ENCODE measurements around the gene MC2R.

MC2R gene

GRCh38 chr18:13892098-13892497 lies 23.2 kb downstream of the MC2R start:
- POLR2A ChIA-PET = no interaction called here
- DNase-seq (ENCODE audit: extremely low spot score) = no peak
- CTCF ChIA-PET = no interaction called here
- no peak for TF ChIP-seq ARNT (IDR thresholded peaks at IDR 0.05)
- no peak for TF ChIP-seq ZNF384 (IDR thresholded peaks at IDR 0.05)
- no peak for TF ChIP-seq ELF4 (IDR thresholded peaks at IDR 0.05)
- TF ChIP-seq L3MBTL2 (conservative IDR thresholded peaks at IDR 0.05) = no peak
- no peak for TF ChIP-seq FOXA1 (IDR thresholded peaks at IDR 0.05)
- TF ChIP-seq FOXK2 (IDR thresholded peaks at IDR 0.05) = no peak
- TF ChIP-seq NFRKB (IDR thresholded peaks at IDR 0.05) = no peak
- no peak for TF ChIP-seq FOXM1 (IDR thresholded peaks at IDR 0.05; ENCODE audit: borderline replicate concordance)
- TF ChIP-seq SP1 (IDR thresholded peaks at IDR 0.05) = no peak
- no peak for TF ChIP-seq TARDBP (IDR thresholded peaks at IDR 0.05)
- TF ChIP-seq BHLHE40 (IDR thresholded peaks at IDR 0.05; ENCODE audit: borderline replicate concordance) = no peak
- TF ChIP-seq SUZ12 (IDR thresholded peaks at IDR 0.05) = no peak
- TF ChIP-seq HDGF (IDR thresholded peaks at IDR 0.05; ENCODE audit: borderline replicate concordance) = no peak
- TF ChIP-seq CTBP1 (IDR thresholded peaks at IDR 0.05; ENCODE audit: borderline replicate concordance) = no peak
- TF ChIP-seq LEF1 (IDR thresholded peaks at IDR 0.05; ENCODE audit: borderline replicate concordance) = no peak
- TF ChIP-seq, protein P1, sequence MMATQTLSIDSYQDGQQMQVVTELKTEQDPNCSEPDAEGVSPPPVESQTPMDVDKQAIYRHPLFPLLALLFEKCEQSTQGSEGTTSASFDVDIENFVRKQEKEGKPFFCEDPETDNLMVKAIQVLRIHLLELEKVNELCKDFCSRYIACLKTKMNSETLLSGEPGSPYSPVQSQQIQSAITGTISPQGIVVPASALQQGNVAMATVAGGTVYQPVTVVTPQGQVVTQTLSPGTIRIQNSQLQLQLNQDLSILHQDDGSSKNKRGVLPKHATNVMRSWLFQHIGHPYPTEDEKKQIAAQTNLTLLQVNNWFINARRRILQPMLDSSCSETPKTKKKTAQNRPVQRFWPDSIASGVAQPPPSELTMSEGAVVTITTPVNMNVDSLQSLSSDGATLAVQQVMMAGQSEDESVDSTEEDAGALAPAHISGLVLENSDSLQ (IDR thresholded peaks at IDR 0.05) = no peak

DNA sequence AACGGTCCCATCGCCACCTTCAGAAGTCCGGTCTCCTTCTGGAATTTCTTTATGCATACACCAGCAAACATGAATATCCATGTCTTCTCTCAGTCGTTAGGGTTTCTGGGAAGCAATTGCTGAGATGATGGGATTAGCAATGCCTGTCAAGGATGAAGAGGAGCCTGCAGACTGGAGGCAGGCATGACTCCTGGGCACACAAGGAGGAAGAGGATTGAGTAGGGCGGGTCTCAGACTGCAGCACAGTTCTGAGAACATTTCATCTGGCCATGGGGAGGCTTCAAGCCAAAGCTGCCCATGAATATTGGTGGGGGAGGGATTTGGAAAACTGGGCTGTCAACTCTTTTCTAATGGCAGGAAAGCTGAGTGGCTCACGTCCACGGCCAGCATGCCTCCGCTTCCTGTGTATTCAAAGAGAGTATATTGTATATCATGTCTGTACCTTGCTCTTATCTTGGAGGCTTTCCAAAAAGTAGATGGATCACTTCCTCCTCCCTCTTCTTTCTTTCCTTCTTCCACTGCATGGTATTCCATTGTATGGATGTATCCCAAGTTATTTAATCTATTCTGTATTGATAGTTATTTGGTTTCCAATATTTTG lies 24.5 kb downstream of the MC2R start:
- TF ChIP-seq CTBP1 (IDR thresholded peaks at IDR 0.05; ENCODE audit: borderline replicate concordance) (no peak), L3MBTL2 (conservative IDR thresholded peaks at IDR 0.05) (no peak), FOXA1 (IDR thresholded peaks at IDR 0.05) (no peak), FOXM1 (IDR thresholded peaks at IDR 0.05; ENCODE audit: borderline replicate concordance) (no peak), SP1 (IDR thresholded peaks at IDR 0.05) (no peak), LEF1 (IDR thresholded peaks at IDR 0.05; ENCODE audit: borderline replicate concordance) (no peak), SUZ12 (IDR thresholded peaks at IDR 0.05) (no peak), ARNT (IDR thresholded peaks at IDR 0.05) (no peak), NFRKB (IDR thresholded peaks at IDR 0.05) (no peak), ELF4 (IDR thresholded peaks at IDR 0.05) (no peak), FOXK2 (IDR thresholded peaks at IDR 0.05) (no peak), HDGF (IDR thresholded peaks at IDR 0.05; ENCODE audit: borderline replicate concordance) (no peak), BHLHE40 (IDR thresholded peaks at IDR 0.05; ENCODE audit: borderline replicate concordance) (no peak), TARDBP (IDR thresholded peaks at IDR 0.05) (no peak)
- TF ChIP-seq, protein P1 (IDR thresholded peaks at IDR 0.05) = no peak
- ChIA-PET CTCF (no interaction called here), POLR2A (no interaction called here)
- no peak for DNase-seq (ENCODE audit: extremely low spot score)

- CTCF ChIA-PET = no interaction called here
- TF ChIP-seq ZNF384 (IDR thresholded peaks at IDR 0.05) (no peak), ELF4 (IDR thresholded peaks at IDR 0.05) (no peak), HDGF (IDR thresholded peaks at IDR 0.05; ENCODE audit: borderline replicate concordance) (no peak), CTBP1 (IDR thresholded peaks at IDR 0.05; ENCODE audit: borderline replicate concordance) (no peak), NFRKB (IDR thresholded peaks at IDR 0.05) (no peak), SP1 (IDR thresholded peaks at IDR 0.05) (no peak), L3MBTL2 (conservative IDR thresholded peaks at IDR 0.05) (no peak), FOXA1 (IDR thresholded peaks at IDR 0.05) (no peak), LEF1 (IDR thresholded peaks at IDR 0.05; ENCODE audit: borderline replicate concordance) (no peak), TARDBP (IDR thresholded peaks at IDR 0.05) (no peak), SUZ12 (IDR thresholded peaks at IDR 0.05) (no peak), BHLHE40 (IDR thresholded peaks at IDR 0.05; ENCODE audit: borderline replicate concordance) (no peak)
- no peak for DNase-seq (ENCODE audit: extremely low spot score)
- POLR2A ChIA-PET = no interaction called here
Observed at GRCh38 chr18:13889671-13890070, 25.7 kb downstream of the MC2R start.

GRCh38 chr18:13888191-13888716 lies 27.1 kb downstream of the MC2R start:
- CTCF ChIA-PET = no interaction called here
- DNase-seq (ENCODE audit: extremely low spot score) = no peak
- POLR2A ChIA-PET = no interaction called here
- TF ChIP-seq ELF4 (IDR thresholded peaks at IDR 0.05) = no peak
- no peak for TF ChIP-seq TARDBP (IDR thresholded peaks at IDR 0.05)
- no peak for TF ChIP-seq LEF1 (IDR thresholded peaks at IDR 0.05; ENCODE audit: borderline replicate concordance)
- TF ChIP-seq HDGF (IDR thresholded peaks at IDR 0.05; ENCODE audit: borderline replicate concordance) = no peak
- TF ChIP-seq FOXM1 (IDR thresholded peaks at IDR 0.05; ENCODE audit: borderline replicate concordance) = no peak
- no peak for TF ChIP-seq ZNF384 (IDR thresholded peaks at IDR 0.05)

- POLR2A ChIA-PET = no interaction called here
Observed at GRCh38 chr18:13885009-13885408, 30.3 kb downstream of the MC2R start.

More at GRCh38 chr18:13885009-13885408, 30.3 kb downstream of the MC2R start:
- CTCF ChIA-PET = no interaction called here
- no peak for DNase-seq (ENCODE audit: extremely low spot score)
- TF ChIP-seq NFRKB (IDR thresholded peaks at IDR 0.05) (no peak), ARNT (IDR thresholded peaks at IDR 0.05) (no peak), SUZ12 (IDR thresholded peaks at IDR 0.05) (no peak), TARDBP (IDR thresholded peaks at IDR 0.05) (no peak), SP1 (IDR thresholded peaks at IDR 0.05) (no peak), FOXA1 (IDR thresholded peaks at IDR 0.05) (no peak), LEF1 (IDR thresholded peaks at IDR 0.05; ENCODE audit: borderline replicate concordance) (no peak), FOXM1 (IDR thresholded peaks at IDR 0.05; ENCODE audit: borderline replicate concordance) (no peak), BHLHE40 (IDR thresholded peaks at IDR 0.05; ENCODE audit: borderline replicate concordance) (no peak)
- TF ChIP-seq, protein P1 (IDR thresholded peaks at IDR 0.05) = no peak
